Vagina (tissue), 2 donors: ENCODE results near the gene SNORC. TPM values are rescaled to one million over a fixed set of nuclear protein-coding genes. Genes with fewer than 3 reads are reported as not detected.

Source experiments
- DNase-seq, 2 donors: peaks; one replicate each; pipeline ENCODE4 v3.0.0-alpha.2; 2017; ENCODE audit errors: extremely low spot score in 2 of 2
- H3K27ac ChIP-seq: fragments of 200-600 bp; sonication (generic); one replicate; pipeline ENCODE4 v1.5.1; 2019
- H3K27me3 ChIP-seq: fragments of 200-600 bp; sonication (generic); one replicate; pipeline ENCODE4 v1.5.1; 2019
- H3K36me3 ChIP-seq, 2 donors: fragments of 200-600 bp; sonication (generic); one replicate each; pipeline ENCODE4 v1.5.1; 2017 to 2019
- H3K4me1 ChIP-seq: fragments of 200-600 bp; sonication (generic); one replicate; pipeline ENCODE4 v1.5.1; 2019
- H3K4me3 ChIP-seq, 2 donors: fragments of 200-600 bp; sonication (generic); 1 replicate in 1 of 2; 2 replicates in 1 of 2; pipeline ENCODE4 v1.5.1; 2016 to 2019
- H3K9me3 ChIP-seq: fragments of 200-600 bp; sonication (generic); one replicate; pipeline ENCODE4 v1.5.1; 2019
- CTCF ChIP-seq, 3 experiments: fragments of 450-650 bp in 2 of 3; fragments of 200-600 bp in 1 of 3; sonication (generic) in 1 of 3; IDR thresholded peaks; one replicate each; pipeline ENCODE4 v1.5.1; 2017 to 2019; ENCODE audit warnings: antibody characterized with exemption in 3 of 3, mild to moderate bottlenecking in 2 of 3, moderate library complexity in 2 of 3
- POLR2A ChIP-seq, 2 donors: fragments of 450-650 bp; IDR thresholded peaks; one replicate each; pipeline ENCODE4 v1.6.1; 2017; ENCODE audit warnings: antibody characterized with exemption in 2 of 2, mild to moderate bottlenecking in 2 of 2, moderate library complexity in 2 of 2
- POLR2AphosphoS5 ChIP-seq, 2 donors: sonication (generic); formaldehyde crosslinking; IDR thresholded peaks; one replicate each; pipeline ENCODE4 v1.9.0; 2017; ENCODE audit warnings: antibody characterized with exemption in 2 of 2, mild to moderate bottlenecking in 2 of 2, low read depth in 1 of 2; ENCODE audit not compliant: insufficient read depth in 1 of 2
- intact Hi-C: fragments of 100-400 bp; cut with DNase I; formaldehyde crosslinking; loops from one replicate; pipeline ENCODE4 v1.15.1; 2023
- total RNA-seq: library from RNA; depleted of rRNA; stranded (reverse); fragments of >200 nt; gene quantifications from one replicate; pipeline ENCODE4 v1.2.3, GENCODE V29; 2016

Gene SNORC
- total RNA-seq, 1 donor from 2014 or later, result not detected

- Histone ChIP-seq H3K9me3 (no peaks in the 10 kb centered on the region), H3K36me3 (no peaks in the 10 kb centered on the region), H3K27ac (no peak overlapping the region), H3K27me3 (no peaks in the 10 kb centered on the region), H3K4me3 (no peak overlapping the region), H3K4me1 (peaks cover 8% of the 10 kb centered on the region)
- intact Hi-C loops, result no loop called here
- no peak for TF ChIP-seq POLR2AphosphoS5 (IDR thresholded peaks at IDR 0.05; ENCODE audit: insufficient read depth in 1 of 2, low read depth in 1 of 2)
- DNase-seq, result no peak
These were observed 9.8 kb downstream of the SNORC start for GRCh38 chr2:232879618-232880494.

DNA sequence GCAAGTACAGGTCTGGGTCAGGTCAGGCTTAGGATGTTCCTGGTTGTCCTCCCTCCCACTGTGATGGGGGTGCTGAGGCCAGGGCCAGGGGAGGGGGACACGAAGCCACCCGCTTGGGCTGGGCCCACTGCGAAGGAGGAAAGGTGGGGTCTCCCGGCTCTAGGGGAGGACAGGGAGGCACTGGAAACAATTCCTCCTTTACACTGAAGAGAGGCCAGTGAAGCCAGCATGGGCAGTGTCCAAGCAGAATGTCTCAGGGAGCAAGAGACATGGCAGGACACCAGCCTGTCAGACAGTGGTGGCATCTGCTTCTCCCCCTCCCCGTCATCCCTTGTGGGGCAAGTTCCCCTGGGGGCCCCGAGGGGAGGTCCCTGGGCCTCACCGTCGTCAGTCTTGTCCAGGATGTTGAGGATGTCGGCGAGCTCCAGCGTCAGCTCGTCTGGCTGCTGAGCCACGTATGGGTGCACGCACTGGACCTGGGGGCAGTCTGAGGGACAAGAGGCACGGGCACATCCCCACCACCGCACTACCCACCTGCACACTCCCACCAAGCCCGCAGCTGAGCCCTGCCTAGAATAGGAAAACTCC is 10.8 kb downstream of the SNORC start:
- Histone ChIP-seq H3K4me1 (peaks cover 3% of the 10 kb centered on the region), H3K27ac (no peak overlapping the region), H3K9me3 (no peaks in the 10 kb centered on the region), H3K4me3 (no peak overlapping the region), H3K27me3 (no peaks in the 10 kb centered on the region), H3K36me3 (no peaks in the 10 kb centered on the region)
- DNase-seq, result no peak
- intact Hi-C loops, result no loop called here
- TF ChIP-seq POLR2A (IDR thresholded peaks at IDR 0.05), result no peak
- no peak for TF ChIP-seq POLR2AphosphoS5 (IDR thresholded peaks at IDR 0.05; ENCODE audit: insufficient read depth in 1 of 2, low read depth in 1 of 2)
- no peak for TF ChIP-seq CTCF (IDR thresholded peaks at IDR 0.05)

- DNase-seq, result no peak
- no peaks in the 10 kb centered on the region for H3K9me3 ChIP-seq
- H3K27me3 ChIP-seq, result no peaks in the 10 kb centered on the region
- no peak for TF ChIP-seq CTCF (IDR thresholded peaks at IDR 0.05)
- no peak for TF ChIP-seq POLR2AphosphoS5 (IDR thresholded peaks at IDR 0.05; ENCODE audit: insufficient read depth in 1 of 2, low read depth in 1 of 2)
- H3K36me3 ChIP-seq, result no peaks in the 10 kb centered on the region
- H3K27ac ChIP-seq, result no peak overlapping the region
- no peaks in the 10 kb centered on the region for H3K4me1 ChIP-seq
- intact Hi-C loops, result no loop called here
- H3K4me3 ChIP-seq, result no peak overlapping the region
These were observed 12.0 kb downstream of the SNORC start for GRCh38 chr2:232882085-232882484.

GRCh38 chr2:232882505-232883115 is 12.5 kb downstream of the SNORC start:
- no peak for DNase-seq

More at GRCh38 chr2:232882505-232883115, 12.5 kb downstream of the SNORC start:
- TF ChIP-seq POLR2A (IDR thresholded peaks at IDR 0.05) (no peak), CTCF (IDR thresholded peaks at IDR 0.05) (no peak), POLR2AphosphoS5 (IDR thresholded peaks at IDR 0.05; ENCODE audit: insufficient read depth in 1 of 2, low read depth in 1 of 2) (no peak)
- Histone ChIP-seq H3K4me1 (no peaks in the 10 kb centered on the region), H3K9me3 (no peaks in the 10 kb centered on the region), H3K36me3 (no peaks in the 10 kb centered on the region), H3K27me3 (no peaks in the 10 kb centered on the region), H3K27ac (no peak overlapping the region), H3K4me3 (no peak overlapping the region)
- intact Hi-C loops, result no loop called here
